ENCODE data around the gene NNAT.
"Not testable (repeated sequence)": the region's sequence is repeated elsewhere in the genome, so short reads cannot be mapped to it uniquely, and the experiment has no call there.

Gene NNAT

GRCh38 chr20:37479266-37479665, 41.8 kb upstream of the NNAT start:
- Histone ChIP-seq H3K4me1 (ENCODE audit: control extremely low read depth in 1 of 4, control insufficient read depth in 4 of 4, insufficient read depth in 4 of 4, low read length in 3 of 4) (no peaks in the 10 kb centered on the region), H3K27ac (ENCODE audit: insufficient read depth in 1 of 2, low read depth in 1 of 2, low read length in 2 of 2, poor library complexity in 1 of 2, severe bottlenecking in 2 of 2) (no peak overlapping the region), H3K9me3 (ENCODE audit: control extremely low read depth in 1 of 5, control insufficient read depth in 4 of 5, insufficient read depth in 2 of 5, low read depth in 1 of 5, low read length in 4 of 5) (peaks cover 0 to 10% (median 3%) of the 10 kb centered on the region in 5 experiments), H3K4me3 (ENCODE audit: control insufficient read depth in 1 of 7, extremely low read depth in 1 of 7, insufficient read depth in 4 of 7, low read depth in 2 of 7, low read length in 6 of 7) (no peak overlapping the region), H3K36me3 (ENCODE audit: control insufficient read depth in 4 of 4, insufficient read depth in 4 of 4, low read length in 3 of 4) (no peaks in the 10 kb centered on the region), H3K27me3 (replicated peaks in 2 of 5; ENCODE audit: control insufficient read depth in 4 of 5, insufficient read depth in 5 of 5, low read length in 4 of 5) (peaks cover 0 to 8% (median 0%) of the 10 kb centered on the region in 5 experiments)
- WGBS (ENCODE audit: insufficient coverage) = 96% methylated on average over 5 of the region's 6 CpGs
- POLR2A ChIA-PET = no interaction called here
- CTCF ChIA-PET = no interaction called here
- DNase-seq = no peak

- POLR2A ChIA-PET = no interaction called here
- 96% methylated on average over 9 of the region's 9 CpGs for WGBS (ENCODE audit: insufficient coverage)
- Histone ChIP-seq H3K27ac (ENCODE audit: insufficient read depth in 1 of 2, low read depth in 1 of 2, low read length in 2 of 2, poor library complexity in 1 of 2, severe bottlenecking in 2 of 2) (no peak overlapping the region), H3K9me3 (ENCODE audit: control extremely low read depth in 1 of 5, control insufficient read depth in 4 of 5, insufficient read depth in 2 of 5, low read depth in 1 of 5, low read length in 4 of 5) (peaks cover 0 to 10% (median 3%) of the 10 kb centered on the region in 5 experiments), H3K4me1 (ENCODE audit: control extremely low read depth in 1 of 4, control insufficient read depth in 4 of 4, insufficient read depth in 4 of 4, low read length in 3 of 4) (no peaks in the 10 kb centered on the region), H3K4me3 (ENCODE audit: control insufficient read depth in 1 of 7, extremely low read depth in 1 of 7, insufficient read depth in 4 of 7, low read depth in 2 of 7, low read length in 6 of 7) (no peak overlapping the region), H3K36me3 (ENCODE audit: control insufficient read depth in 4 of 4, insufficient read depth in 4 of 4, low read length in 3 of 4) (no peaks in the 10 kb centered on the region), H3K27me3 (replicated peaks in 2 of 5; ENCODE audit: control insufficient read depth in 4 of 5, insufficient read depth in 5 of 5, low read length in 4 of 5) (peaks cover 0 to 10% (median 0%) of the 10 kb centered on the region in 5 experiments)
- DNase-seq = no peak
- CTCF ChIA-PET = no interaction called here
Observed at GRCh38 chr20:37479925-37480691, 40.9 kb upstream of the NNAT start.

GRCh38 chr20:37480919-37481318, 40.1 kb upstream of the NNAT start:
- CTCF ChIA-PET = no interaction called here
- POLR2A ChIA-PET = no interaction called here
- peaks cover 0 to 10% (median 3%) of the 10 kb centered on the region in 5 experiments for H3K9me3 ChIP-seq (ENCODE audit: control extremely low read depth in 1 of 5, control insufficient read depth in 4 of 5, insufficient read depth in 2 of 5, low read depth in 1 of 5, low read length in 4 of 5)
- 100% methylated on average over 1 of the region's 1 CpG for WGBS (ENCODE audit: insufficient coverage)
- H3K36me3 ChIP-seq (ENCODE audit: control insufficient read depth in 4 of 4, insufficient read depth in 4 of 4, low read length in 3 of 4) = no peaks in the 10 kb centered on the region
- peaks cover 0 to 10% (median 0%) of the 10 kb centered on the region in 5 experiments for H3K27me3 ChIP-seq (replicated peaks in 2 of 5; ENCODE audit: control insufficient read depth in 4 of 5, insufficient read depth in 5 of 5, low read length in 4 of 5)
- H3K27ac ChIP-seq (ENCODE audit: insufficient read depth in 1 of 2, low read depth in 1 of 2, low read length in 2 of 2, poor library complexity in 1 of 2, severe bottlenecking in 2 of 2) = no peak overlapping the region
- no peak for DNase-seq
- no peak overlapping the region for H3K4me3 ChIP-seq (ENCODE audit: control insufficient read depth in 1 of 7, extremely low read depth in 1 of 7, insufficient read depth in 4 of 7, low read depth in 2 of 7, low read length in 6 of 7)
- no peaks in the 10 kb centered on the region for H3K4me1 ChIP-seq (ENCODE audit: control extremely low read depth in 1 of 4, control insufficient read depth in 4 of 4, insufficient read depth in 4 of 4, low read length in 3 of 4)

- Histone ChIP-seq H3K4me3 (ENCODE audit: control insufficient read depth in 1 of 7, extremely low read depth in 1 of 7, insufficient read depth in 4 of 7, low read depth in 2 of 7, low read length in 6 of 7) (no peak overlapping the region), H3K4me1 (ENCODE audit: control extremely low read depth in 1 of 4, control insufficient read depth in 4 of 4, insufficient read depth in 4 of 4, low read length in 3 of 4) (no peaks in the 10 kb centered on the region), H3K36me3 (ENCODE audit: control insufficient read depth in 4 of 4, insufficient read depth in 4 of 4, low read length in 3 of 4) (no peaks in the 10 kb centered on the region), H3K27me3 (replicated peaks in 2 of 5; ENCODE audit: control insufficient read depth in 4 of 5, insufficient read depth in 5 of 5, low read length in 4 of 5) (peaks cover 0 to 6% (median 0%) of the 10 kb centered on the region in 5 experiments), H3K27ac (ENCODE audit: insufficient read depth in 1 of 2, low read depth in 1 of 2, low read length in 2 of 2, poor library complexity in 1 of 2, severe bottlenecking in 2 of 2) (no peak overlapping the region), H3K9me3 (ENCODE audit: control extremely low read depth in 1 of 5, control insufficient read depth in 4 of 5, insufficient read depth in 2 of 5, low read depth in 1 of 5, low read length in 4 of 5) (peaks cover 0 to 10% (median 3%) of the 10 kb centered on the region in 5 experiments)
- CTCF ChIA-PET = no interaction called here
- WGBS (ENCODE audit: insufficient coverage) = 93% methylated on average over 2 of the region's 5 CpGs
- DNase-seq = no peak
- POLR2A ChIA-PET = no interaction called here
Observed at GRCh38 chr20:37481610-37482009, 39.4 kb upstream of the NNAT start.

GRCh38 chr20:37484331-37484730, 36.7 kb upstream of the NNAT start:
- no peak overlapping the region for H3K27ac ChIP-seq (ENCODE audit: insufficient read depth in 1 of 2, low read depth in 1 of 2, low read length in 2 of 2, poor library complexity in 1 of 2, severe bottlenecking in 2 of 2)
- ChIA-PET CTCF (no interaction called here), POLR2A (no interaction called here)
- H3K27me3 ChIP-seq (replicated peaks in 2 of 5; ENCODE audit: control insufficient read depth in 4 of 5, insufficient read depth in 5 of 5, low read length in 4 of 5) = peaks cover 0 to 2% (median 0%) of the 10 kb centered on the region in 5 experiments
- WGBS (ENCODE audit: insufficient coverage) = 100% methylated on average over 3 of the region's 3 CpGs
- H3K9me3 ChIP-seq (ENCODE audit: control extremely low read depth in 1 of 5, control insufficient read depth in 4 of 5, insufficient read depth in 2 of 5, low read depth in 1 of 5, low read length in 4 of 5) = peaks cover 0 to 10% (median 3%) of the 10 kb centered on the region in 5 experiments
- H3K4me1 ChIP-seq (ENCODE audit: control extremely low read depth in 1 of 4, control insufficient read depth in 4 of 4, insufficient read depth in 4 of 4, low read length in 3 of 4) = no peaks in the 10 kb centered on the region
- H3K4me3 ChIP-seq (ENCODE audit: control insufficient read depth in 1 of 7, extremely low read depth in 1 of 7, insufficient read depth in 4 of 7, low read depth in 2 of 7, low read length in 6 of 7) = no peak overlapping the region
- H3K36me3 ChIP-seq (ENCODE audit: control insufficient read depth in 4 of 4, insufficient read depth in 4 of 4, low read length in 3 of 4) = no peaks in the 10 kb centered on the region
- DNase-seq = no peak

GRCh38 chr20:37486209-37486608, 34.8 kb upstream of the NNAT start:
- H3K4me1 ChIP-seq (ENCODE audit: control extremely low read depth in 1 of 4, control insufficient read depth in 4 of 4, insufficient read depth in 4 of 4, low read length in 3 of 4); H3K27me3 ChIP-seq (replicated peaks in 2 of 5; ENCODE audit: control insufficient read depth in 4 of 5, insufficient read depth in 5 of 5, low read length in 4 of 5); H3K27ac ChIP-seq (ENCODE audit: insufficient read depth in 1 of 2, low read depth in 1 of 2, low read length in 2 of 2, poor library complexity in 1 of 2, severe bottlenecking in 2 of 2); H3K36me3 ChIP-seq (ENCODE audit: control insufficient read depth in 4 of 4, insufficient read depth in 4 of 4, low read length in 3 of 4); DNase-seq; H3K9me3 ChIP-seq (ENCODE audit: control extremely low read depth in 1 of 5, control insufficient read depth in 4 of 5, insufficient read depth in 2 of 5, low read depth in 1 of 5, low read length in 4 of 5); CTCF ChIA-PET; H3K4me3 ChIP-seq (ENCODE audit: control insufficient read depth in 1 of 7, extremely low read depth in 1 of 7, insufficient read depth in 4 of 7, low read depth in 2 of 7, low read length in 6 of 7); POLR2A ChIA-PET: not testable (repeated sequence)
- WGBS (ENCODE audit: insufficient coverage) = no CpG with 5 or more reads among the region's 1 CpG

- Histone ChIP-seq H3K4me1 (ENCODE audit: control extremely low read depth in 1 of 4, control insufficient read depth in 4 of 4, insufficient read depth in 4 of 4, low read length in 3 of 4) (no peaks in the 10 kb centered on the region), H3K36me3 (ENCODE audit: control insufficient read depth in 4 of 4, insufficient read depth in 4 of 4, low read length in 3 of 4) (peaks cover 0 to 3% (median 0%) of the 10 kb centered on the region in 4 experiments), H3K4me3 (ENCODE audit: control insufficient read depth in 1 of 7, extremely low read depth in 1 of 7, insufficient read depth in 4 of 7, low read depth in 2 of 7, low read length in 6 of 7) (no peak overlapping the region), H3K9me3 (ENCODE audit: control extremely low read depth in 1 of 5, control insufficient read depth in 4 of 5, insufficient read depth in 2 of 5, low read depth in 1 of 5, low read length in 4 of 5) (no peaks in the 10 kb centered on the region), H3K27ac (ENCODE audit: insufficient read depth in 1 of 2, low read depth in 1 of 2, low read length in 2 of 2, poor library complexity in 1 of 2, severe bottlenecking in 2 of 2) (no peak overlapping the region), H3K27me3 (replicated peaks in 2 of 5; ENCODE audit: control insufficient read depth in 4 of 5, insufficient read depth in 5 of 5, low read length in 4 of 5) (no peaks in the 10 kb centered on the region)
- ChIA-PET CTCF (no interaction called here), POLR2A (interaction anchor here (0.6 kb wide), 1 partner anchor 1162 kb away, joined by 3 read pairs; no protein-coding TSS in a partner anchor)
- DNase-seq = no peak
- 95% methylated on average over 7 of the region's 7 CpGs for WGBS (ENCODE audit: insufficient coverage)
Observed at GRCh38 chr20:37490663-37491350, 30.2 kb upstream of the NNAT start.
